Hematopoietic multipotent progenitor cell treated with erythropoietin and hydrocortisone succinate and interleukin-3 and kit ligand, for 4 days (in vitro differentiated cells): ENCODE results near the gene TBCCD1.
"Not testable (repeated sequence)": the region's sequence is repeated elsewhere in the genome, so short reads cannot be mapped to it uniquely, and the experiment has no call there.

Source experiments
- DNase-seq: peaks from one replicate; pipeline ENCODE4 v3.0.0-alpha.2; 2015

The TBCCD1 gene

DNA sequence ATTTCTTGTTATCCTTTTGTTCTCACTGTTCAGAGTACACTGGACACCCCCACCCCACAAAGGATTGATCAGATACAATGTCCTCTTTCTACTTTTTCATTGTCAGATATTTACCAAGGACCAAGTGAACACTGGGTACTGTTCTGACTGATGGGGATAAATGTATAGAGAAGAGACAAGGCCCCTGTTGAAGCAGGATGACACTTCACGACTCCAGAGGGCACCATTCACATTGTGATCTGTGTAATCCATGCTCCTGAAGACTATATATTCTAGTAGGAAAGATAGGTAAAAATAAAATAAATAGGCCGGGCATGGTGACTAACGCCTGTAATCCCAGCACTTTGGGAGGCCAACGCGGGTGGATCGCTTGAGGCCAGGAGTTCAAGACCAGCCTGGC lies 15.8 kb downstream of the TBCCD1 start:
- no peak for DNase-seq

GRCh38 chr3:186549497-186549896 lies 17.6 kb downstream of the TBCCD1 start:
- DNase-seq: no peak

DNA sequence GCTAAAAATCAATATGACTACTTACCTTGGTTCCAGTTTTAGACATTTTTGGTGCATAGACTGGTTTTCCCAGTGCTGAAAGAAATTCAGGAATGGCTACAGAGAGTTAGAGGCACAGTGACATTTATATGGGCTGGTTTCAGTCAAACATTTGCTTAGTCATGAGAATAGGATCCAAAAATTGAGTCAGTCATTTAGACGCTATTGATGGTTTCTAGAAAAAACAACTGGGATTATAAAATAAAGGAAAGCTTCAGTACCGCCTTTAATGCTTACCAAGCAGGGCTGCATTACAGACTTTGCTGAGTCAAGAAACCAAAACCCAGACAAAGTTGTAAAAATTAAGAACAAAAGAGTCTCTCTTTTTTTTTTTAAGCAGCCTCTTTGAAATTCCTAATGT lies 22.9 kb downstream of the TBCCD1 start, which contains the start of gene CRYGS:
CRYGS (minus strand) TSS at position 100 of the 400 bp plus-strand sequence; CDS start at position 46, 54 bp downstream.
- no peak for DNase-seq

GRCh38 chr3:186540835-186541226 lies 26.3 kb downstream of the TBCCD1 start:
- DNase-seq: no peak

- DNase-seq: peak; percentile 86
Measured at GRCh38 chr3:186540221-186540834, 26.8 kb downstream of the TBCCD1 start.

GRCh38 chr3:186538779-186539178 lies 28.4 kb downstream of the TBCCD1 start:
- DNase-seq: no peak

- peak; percentile 53 for DNase-seq
Measured at GRCh38 chr3:186536883-186537844, 30.0 kb downstream of the TBCCD1 start.

DNA sequence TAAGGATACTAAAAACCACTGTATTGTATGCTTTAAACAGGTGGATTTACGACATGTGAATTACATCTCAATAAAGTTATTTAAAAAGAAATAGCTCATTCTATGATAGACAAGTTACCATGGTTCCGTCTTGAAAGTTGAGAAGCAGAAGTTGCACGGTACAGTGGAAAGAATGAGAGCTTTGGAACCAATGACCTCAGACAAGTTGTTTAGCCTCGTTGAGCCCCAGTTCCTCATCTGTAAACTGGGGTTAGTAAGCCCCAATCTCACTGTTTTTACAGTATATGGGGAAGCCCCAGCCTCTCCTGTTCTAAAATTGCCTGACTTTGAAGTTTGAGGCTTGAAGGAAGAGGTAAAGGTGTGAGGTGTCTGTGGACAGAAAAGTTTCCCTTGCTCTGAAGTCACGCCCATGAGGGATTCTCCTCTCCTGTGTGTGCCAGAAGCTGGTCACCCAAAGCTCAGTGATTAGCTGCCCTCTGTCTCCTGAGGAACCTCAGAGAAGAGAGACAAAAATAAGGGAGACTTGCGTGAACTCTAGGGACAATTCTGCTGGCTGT lies 32.9 kb downstream of the TBCCD1 start:
- DNase-seq: peak; percentile 75

- DNase-seq: peak; percentile 89
Measured at GRCh38 chr3:186532598-186533072, 34.5 kb downstream of the TBCCD1 start.

GRCh38 chr3:186531694-186532093 lies 35.4 kb downstream of the TBCCD1 start:
- DNase-seq: not testable (repeated sequence)

DNA sequence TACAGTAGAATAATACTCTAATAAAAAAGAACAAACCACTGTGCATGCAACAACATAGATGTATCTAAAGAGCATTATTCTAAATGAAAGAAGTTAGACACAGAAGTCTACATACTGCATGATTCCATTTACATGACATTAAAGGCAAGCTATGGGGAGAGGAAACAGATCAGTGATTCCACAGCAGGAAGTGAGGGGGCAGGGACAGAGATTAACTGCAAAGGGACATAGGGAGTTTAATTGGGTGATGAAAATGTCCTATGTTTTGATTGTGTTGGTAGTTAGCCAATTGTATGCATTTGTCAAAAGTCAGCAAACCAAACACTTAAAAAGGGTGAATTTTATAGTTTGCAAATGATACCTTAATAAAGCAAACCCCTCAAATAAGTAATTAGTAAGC lies 36.7 kb downstream of the TBCCD1 start:
- DNase-seq: no peak

DNA sequence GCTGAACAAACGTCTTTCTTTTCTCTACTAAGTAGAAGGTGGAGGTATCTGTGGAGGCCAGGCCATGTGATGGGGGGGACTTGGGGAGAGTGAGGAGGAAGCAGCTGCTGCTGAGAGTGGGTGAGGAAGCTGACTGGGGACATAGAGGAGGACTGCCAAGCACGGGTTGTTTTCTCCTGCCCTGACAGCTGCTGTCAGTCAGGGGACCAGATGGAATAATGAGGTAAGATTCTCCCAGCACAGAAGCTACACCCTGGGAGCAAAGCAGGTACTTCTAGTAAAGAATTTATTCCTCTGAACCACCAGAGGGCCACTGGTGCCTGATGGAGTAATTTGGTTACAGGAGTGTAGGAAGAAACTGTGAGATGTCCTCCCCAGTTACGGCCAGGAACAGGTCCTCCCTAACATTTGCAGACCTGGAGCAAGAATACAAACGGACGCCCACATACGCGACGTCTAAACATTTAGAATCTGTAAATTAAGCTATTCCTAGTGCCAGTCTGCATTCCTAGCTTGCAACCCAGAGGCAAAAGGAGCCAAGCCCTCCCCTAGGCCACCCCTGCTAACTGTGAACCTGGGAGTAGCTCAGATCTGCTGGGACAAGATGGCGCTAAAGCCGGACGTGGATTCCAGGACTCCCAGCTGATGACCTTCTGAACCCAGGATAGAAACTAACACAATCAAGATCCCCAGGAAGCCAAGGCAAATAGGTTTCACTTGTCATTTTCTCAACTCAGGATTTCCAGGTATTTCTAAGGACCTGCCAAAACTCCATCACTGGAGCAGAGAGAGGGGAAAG lies 37.7 kb downstream of the TBCCD1 start:
- DNase-seq: peak; percentile 74

DNA sequence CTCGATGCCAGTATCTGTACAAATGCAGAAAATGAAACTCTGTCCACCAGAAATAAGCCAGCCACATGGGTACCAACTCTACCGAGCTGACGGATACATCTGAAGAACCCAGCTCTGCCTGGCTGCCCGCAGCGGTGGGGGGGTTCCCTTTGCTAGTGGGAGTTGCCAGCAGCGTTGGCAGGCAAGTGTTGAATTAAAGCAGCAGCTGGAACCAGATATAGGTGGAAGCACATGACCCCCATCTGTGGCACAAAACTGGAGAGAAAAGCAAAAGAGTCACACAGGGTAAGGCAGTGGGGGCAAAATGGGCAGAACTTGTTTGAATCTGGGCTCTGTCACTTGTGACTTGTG lies 40.9 kb downstream of the TBCCD1 start:
- no peak for DNase-seq

DNA sequence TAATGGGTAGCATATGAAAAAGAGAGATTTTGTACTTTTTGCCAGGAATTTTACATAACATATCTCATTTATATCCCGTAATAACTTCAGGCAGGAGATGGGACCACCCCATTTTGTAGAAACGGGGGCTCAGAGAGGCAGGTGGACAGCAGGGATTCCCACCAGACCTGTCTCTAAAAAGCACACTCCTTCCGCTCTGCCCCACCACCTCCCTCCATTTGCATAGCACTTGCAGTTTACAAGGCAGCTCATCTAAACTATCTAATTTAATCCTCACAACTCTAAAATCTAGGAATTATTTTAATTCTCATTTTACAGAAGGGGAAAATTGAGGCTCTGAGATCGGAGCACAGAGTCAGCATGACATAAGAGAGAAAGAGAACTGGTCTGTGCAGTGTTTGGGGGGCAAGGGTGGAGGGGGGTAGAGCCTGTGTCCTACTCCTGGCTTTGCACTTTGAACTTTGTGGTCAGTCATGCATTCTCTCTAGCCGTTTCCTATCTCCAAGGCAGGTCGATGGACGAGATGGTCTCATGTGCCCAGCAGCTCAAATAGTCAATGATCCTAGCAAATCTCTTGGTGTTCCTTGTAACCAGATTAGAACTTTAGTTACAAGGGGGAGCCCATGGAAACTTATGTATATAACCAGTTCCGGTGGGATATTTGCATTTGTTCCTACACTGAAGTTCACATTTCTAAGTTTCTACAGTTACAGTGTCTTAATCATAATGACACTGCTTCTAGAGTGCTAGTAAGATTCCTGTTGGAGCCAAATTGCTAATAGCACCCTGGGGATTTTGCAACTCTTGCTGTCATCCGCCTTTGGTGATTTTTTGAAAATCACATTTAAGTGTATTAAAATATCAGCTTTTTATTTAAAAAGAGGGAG lies 41.5 kb downstream of the TBCCD1 start:
- no peak for DNase-seq

DNA sequence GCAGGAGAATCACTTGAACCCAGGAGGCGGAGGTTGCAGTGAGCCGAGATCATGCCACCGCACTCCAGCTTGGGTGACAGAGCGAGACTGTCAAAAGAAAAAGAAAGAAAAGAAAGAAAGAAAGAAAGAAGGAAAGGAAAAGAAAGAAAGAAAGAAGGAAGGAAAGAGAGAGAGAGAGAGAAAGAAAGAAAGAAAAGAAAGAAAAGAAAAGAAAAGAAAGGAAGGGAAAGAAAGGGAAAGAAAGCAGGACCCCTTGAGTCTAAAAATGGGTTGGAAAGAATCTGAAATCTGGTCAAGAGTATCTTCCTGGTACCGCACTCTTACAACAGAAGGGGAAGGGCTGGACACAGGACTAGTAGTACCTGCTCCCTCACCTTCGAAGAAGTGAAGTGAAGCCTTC lies 42.5 kb downstream of the TBCCD1 start:
- no peak for DNase-seq

- DNase-seq: no peak
Measured at GRCh38 chr3:186523434-186523833, 43.7 kb downstream of the TBCCD1 start.

DNA sequence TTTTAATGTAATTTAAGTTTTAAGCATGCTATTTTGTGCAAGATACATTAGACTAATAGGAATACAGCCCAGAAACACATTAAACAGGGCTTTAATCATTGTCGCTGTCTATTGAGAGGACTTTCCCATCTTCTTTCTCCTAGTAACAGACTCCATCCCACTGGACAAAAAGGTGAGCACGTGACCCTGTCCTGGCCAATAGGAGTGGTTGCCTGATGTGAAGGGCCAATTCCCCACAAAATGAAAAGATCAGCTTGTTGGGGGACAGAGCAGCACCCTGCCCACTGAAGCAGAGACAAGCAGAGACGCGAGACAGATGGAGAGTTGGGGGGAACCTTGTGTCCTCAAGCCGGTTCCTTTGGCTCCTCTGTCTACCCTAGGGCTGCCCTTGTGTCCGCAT lies 44.1 kb downstream of the TBCCD1 start:
- DNase-seq: no peak

- DNase-seq: no peak
Measured at GRCh38 chr3:186520957-186521842, 45.9 kb downstream of the TBCCD1 start.

DNA sequence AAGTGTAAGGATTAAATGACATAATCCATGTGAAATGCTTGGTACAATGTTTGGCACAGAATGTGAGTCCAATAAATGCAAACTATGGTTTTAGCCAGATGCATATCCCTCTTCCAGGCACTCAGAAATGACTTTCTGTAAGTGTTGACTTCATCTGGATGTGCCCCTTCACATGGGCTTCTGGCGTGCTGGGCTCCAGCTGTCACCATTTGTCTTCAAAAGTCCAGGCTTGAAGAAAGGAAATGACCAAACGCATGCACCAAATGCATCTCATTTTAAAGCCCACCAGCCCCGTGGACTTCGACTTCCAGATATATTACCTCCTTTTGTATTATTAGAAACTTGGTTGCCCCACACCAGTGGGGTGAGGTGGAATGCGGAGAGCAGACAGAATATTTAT lies 46.7 kb downstream of the TBCCD1 start:
- no peak for DNase-seq

DNA sequence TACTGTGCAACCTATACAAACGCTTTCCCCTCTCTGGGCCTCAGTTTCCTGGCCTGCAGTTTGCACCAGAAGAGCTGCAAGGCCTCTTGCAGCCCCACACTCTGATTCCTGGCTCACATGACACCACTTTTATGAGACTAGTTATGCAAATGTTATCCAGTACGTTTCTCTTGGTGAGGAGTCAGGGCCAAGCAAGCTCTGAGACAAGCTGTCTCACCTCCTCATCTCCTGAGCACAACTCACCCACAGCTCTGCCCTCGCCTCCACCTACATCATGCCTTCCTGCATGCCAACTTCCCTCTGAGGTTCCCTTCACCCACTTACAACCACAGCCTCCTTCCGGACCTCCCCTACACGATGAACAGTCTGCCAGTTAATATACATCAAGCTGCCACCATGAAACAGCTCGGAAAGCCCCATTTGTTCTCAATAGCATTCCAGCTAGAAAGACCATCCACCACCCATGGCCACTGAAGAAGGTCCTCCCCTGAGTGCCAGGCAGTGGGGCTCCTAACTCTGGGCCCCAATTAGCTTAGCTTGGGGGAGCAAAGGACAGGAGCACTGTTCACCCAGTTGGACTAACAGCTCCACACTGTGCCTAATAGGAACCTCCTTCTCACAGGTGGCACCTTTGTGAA lies 48.0 kb downstream of the TBCCD1 start:
- peak; percentile 79 for DNase-seq
